HG03378 (cell line): ENCODE results near the gene APOL4.
"Not testable (repeated sequence)": the region's sequence is repeated elsewhere in the genome, so short reads cannot be mapped to it uniquely, and the experiment has no call there.

Source experiments
- ATAC-seq: cut with Tn5 transposase; IDR thresholded peaks from one replicate; pipeline ENCODE4 v1.9.1; 2021; ENCODE audit warnings: mild to moderate bottlenecking, moderate library complexity; ENCODE audit not compliant: unreplicated experiment

Gene APOL4

GRCh38 chr22:36232715-36233401, 31.2 kb upstream of the APOL4 start:
- no peak for ATAC-seq

- not testable (repeated sequence) for ATAC-seq
These were observed 29.4 kb upstream of the APOL4 start for GRCh38 chr22:36231051-36231450.

- not testable (repeated sequence) for ATAC-seq
These were observed 28.0 kb upstream of the APOL4 start for GRCh38 chr22:36229649-36230048.

GRCh38 chr22:36228944-36229343, 27.3 kb upstream of the APOL4 start:
- no peak for ATAC-seq

- not testable (repeated sequence) for ATAC-seq
These were observed 26.8 kb upstream of the APOL4 start for GRCh38 chr22:36228369-36228768.

- no peak for ATAC-seq
These were observed 26.2 kb upstream of the APOL4 start for GRCh38 chr22:36227806-36228205.

GRCh38 chr22:36227396-36227795, 25.8 kb upstream of the APOL4 start:
- no peak for ATAC-seq

GRCh38 chr22:36226189-36226588, 24.6 kb upstream of the APOL4 start:
- ATAC-seq, result no peak

GRCh38 chr22:36225333-36225922, 23.8 kb upstream of the APOL4 start:
- no peak for ATAC-seq

GRCh38 chr22:36224245-36224644, 22.6 kb upstream of the APOL4 start:
- ATAC-seq, result no peak

- ATAC-seq, result no peak
These were observed 21.9 kb upstream of the APOL4 start for GRCh38 chr22:36223504-36223903.

- no peak for ATAC-seq
These were observed 21.4 kb upstream of the APOL4 start for GRCh38 chr22:36222887-36223450.

- ATAC-seq, result no peak
These were observed 20.5 kb upstream of the APOL4 start for GRCh38 chr22:36221799-36222751.

- no peak for ATAC-seq
These were observed 18.9 kb upstream of the APOL4 start for GRCh38 chr22:36220451-36220921.

- ATAC-seq, result no peak
These were observed 17.1 kb upstream of the APOL4 start for GRCh38 chr22:36218648-36219193.

- no peak for ATAC-seq
These were observed 14.4 kb upstream of the APOL4 start for GRCh38 chr22:36215981-36216380.

- no peak for ATAC-seq
These were observed 12.0 kb upstream of the APOL4 start for GRCh38 chr22:36213586-36213985.

- ATAC-seq, result no peak
These were observed 11.3 kb upstream of the APOL4 start for GRCh38 chr22:36212901-36213300.

- no peak for ATAC-seq
These were observed 9.7 kb upstream of the APOL4 start for GRCh38 chr22:36211237-36211861.

GRCh38 chr22:36210224-36210623, 8.6 kb upstream of the APOL4 start:
- no peak for ATAC-seq
